ENCODE data around the gene RPUSD3.

DNA sequence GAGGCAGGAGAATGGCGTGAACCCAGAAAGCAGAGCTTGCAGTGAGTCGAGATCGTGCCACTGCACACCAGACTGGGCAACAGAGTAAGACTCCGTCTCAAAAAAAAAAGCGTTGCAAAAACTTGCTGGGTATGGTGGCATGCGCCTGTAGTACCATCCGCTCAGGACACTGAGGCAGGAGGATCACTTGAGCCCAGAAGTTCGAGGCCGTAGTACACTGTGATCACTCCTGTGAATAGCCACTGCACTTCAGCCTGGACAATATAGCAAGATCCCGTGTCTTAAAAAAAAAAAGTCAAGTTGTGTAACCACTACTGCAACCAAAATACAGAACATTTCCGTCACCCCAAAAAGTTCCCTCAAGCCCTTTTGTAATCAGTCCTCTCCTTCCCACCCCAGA is 49.4 kb downstream of the RPUSD3 start:
- TF ChIP-seq POLR2A (IDR thresholded peaks at IDR 0.05) = no peak
- TF ChIP-seq, protein P1, sequence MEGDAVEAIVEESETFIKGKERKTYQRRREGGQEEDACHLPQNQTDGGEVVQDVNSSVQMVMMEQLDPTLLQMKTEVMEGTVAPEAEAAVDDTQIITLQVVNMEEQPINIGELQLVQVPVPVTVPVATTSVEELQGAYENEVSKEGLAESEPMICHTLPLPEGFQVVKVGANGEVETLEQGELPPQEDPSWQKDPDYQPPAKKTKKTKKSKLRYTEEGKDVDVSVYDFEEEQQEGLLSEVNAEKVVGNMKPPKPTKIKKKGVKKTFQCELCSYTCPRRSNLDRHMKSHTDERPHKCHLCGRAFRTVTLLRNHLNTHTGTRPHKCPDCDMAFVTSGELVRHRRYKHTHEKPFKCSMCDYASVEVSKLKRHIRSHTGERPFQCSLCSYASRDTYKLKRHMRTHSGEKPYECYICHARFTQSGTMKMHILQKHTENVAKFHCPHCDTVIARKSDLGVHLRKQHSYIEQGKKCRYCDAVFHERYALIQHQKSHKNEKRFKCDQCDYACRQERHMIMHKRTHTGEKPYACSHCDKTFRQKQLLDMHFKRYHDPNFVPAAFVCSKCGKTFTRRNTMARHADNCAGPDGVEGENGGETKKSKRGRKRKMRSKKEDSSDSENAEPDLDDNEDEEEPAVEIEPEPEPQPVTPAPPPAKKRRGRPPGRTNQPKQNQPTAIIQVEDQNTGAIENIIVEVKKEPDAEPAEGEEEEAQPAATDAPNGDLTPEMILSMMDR (IDR thresholded peaks at IDR 0.05) = no peak
